Measurements from ENCODE around the gene S100A8.

GRCh38 chr1:153362187-153362775 lies 28.6 kb downstream of the S100A8 start:
- no peak for TF ChIP-seq CTCF (IDR thresholded peaks at IDR 0.05; ENCODE audit: low read depth, low read length, missing input control)
- TF ChIP-seq MAX (IDR thresholded peaks at IDR 0.05), result no peak
- no peak for TF ChIP-seq YY1 (IDR thresholded peaks at IDR 0.05)

All from liver (tissue), 2 donors.